RCC 7860 (cell line): ENCODE data around the gene EXOC3.
"Not testable (repeated sequence)": the region's sequence is repeated elsewhere in the genome, so short reads cannot be mapped to it uniquely, and the experiment has no call there.

Experiments
- DNase-seq: peaks from one replicate; pipeline ENCODE4 v3.0.0-alpha.2; 2015; ENCODE audit warnings: low spot score
- FAIRE-seq: peaks from 2 replicates; lab custom pipeline; 2012; peaks lifted over from hg19 to GRCh38; lab: Jason Lieb, UNC

The EXOC3 gene

DNA sequence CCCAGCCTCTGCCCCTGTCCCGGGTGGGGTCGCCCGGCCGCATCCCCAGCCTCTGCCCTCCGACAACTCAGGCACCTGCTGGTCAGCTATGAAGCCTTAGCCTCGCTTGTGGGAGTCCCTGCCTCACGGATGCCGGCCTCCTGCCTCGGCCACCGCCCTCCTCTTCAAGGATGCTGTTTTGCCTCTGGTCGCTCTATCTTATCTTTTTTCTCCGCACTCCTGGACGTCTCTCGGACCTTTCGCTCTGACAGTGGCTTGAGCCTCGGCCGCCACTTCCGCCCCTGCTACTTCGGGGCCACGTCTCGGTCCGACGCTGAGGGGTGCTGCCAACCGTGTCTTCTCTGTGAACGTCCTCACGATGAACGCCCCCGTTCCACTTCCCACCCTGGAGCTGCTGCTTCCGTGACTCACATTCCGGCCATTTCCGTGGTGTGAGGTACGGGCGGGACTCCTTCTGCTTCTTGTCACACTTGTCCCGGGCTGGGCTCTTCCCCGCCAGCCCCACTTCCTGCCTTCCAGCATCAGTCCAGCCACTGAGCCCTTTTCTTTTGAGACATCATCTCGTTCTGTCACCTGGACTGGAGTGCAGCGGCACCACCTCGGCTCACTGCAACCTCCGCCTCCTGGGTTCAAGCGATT is 55.0 kb downstream of the EXOC3 start:
- DNase-seq (no peak), FAIRE-seq (no peak)

DNA sequence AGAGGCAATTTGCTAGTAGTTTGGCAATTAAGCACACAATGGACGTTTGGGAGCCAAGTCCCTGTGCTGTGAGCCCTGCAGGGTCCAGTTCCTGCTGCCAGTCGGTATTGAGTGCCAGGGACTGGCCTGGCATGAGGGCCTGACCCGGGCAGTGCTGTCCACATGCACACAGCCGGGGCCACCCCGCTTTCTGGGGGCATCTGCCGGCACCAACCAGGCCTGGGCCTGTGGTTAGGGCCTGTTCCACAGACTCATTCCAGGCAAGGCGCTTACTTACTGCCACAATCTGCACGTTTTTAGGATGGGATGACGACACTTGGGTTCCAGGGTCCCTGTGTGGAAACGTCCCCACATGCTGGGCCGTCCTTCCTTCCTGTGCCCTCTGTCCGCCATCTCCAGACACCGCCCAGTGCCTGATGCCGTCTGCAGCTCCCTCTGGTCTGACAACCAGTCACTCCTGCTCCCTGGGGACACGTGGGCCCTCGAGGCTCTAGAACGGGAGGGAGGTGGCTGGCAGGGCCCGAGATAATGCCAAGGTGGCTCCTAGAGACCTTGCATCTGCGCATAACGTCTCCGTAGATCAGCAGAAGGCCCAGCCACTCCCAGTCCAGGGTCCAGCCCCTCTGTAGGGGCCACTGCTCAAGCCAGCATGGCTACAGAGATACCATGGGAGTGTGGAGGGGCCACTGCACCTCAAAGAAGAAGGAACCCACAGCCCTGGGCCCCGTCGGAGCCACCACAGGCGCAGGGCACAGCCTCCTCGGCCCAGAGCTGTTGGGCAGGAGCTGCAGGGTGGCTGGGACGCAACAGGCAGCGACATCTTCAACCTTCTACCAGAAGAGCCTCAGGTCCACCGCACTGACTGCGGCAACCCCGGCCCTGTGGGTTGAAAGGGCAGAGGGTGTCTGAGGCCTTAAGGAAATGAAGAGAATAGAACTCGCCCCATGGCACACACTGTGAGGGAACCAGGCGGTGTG is 56.5 kb downstream of the EXOC3 start:
- no peak for FAIRE-seq
- no peak for DNase-seq

DNA sequence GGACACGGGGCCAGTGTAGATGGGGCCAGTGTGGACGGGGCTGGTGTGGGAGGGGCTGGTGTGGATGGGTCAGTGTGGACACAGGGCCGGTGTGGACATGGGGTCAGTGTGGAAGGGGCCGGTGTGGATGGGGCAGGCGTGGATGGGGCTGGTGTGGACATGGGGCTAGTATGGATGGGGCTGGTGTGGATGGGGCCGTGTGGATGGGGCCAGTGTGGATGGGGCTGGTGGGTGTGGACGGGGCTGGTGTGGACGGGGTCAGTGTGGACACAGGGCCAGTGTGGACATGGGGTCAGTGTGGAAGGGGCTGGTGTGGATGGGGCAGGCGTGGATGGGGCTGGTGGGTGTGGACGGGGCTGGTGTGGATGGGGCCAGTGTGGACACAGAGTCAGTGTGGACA is 57.5 kb downstream of the EXOC3 start:
- FAIRE-seq (no peak), DNase-seq (no peak)

DNA sequence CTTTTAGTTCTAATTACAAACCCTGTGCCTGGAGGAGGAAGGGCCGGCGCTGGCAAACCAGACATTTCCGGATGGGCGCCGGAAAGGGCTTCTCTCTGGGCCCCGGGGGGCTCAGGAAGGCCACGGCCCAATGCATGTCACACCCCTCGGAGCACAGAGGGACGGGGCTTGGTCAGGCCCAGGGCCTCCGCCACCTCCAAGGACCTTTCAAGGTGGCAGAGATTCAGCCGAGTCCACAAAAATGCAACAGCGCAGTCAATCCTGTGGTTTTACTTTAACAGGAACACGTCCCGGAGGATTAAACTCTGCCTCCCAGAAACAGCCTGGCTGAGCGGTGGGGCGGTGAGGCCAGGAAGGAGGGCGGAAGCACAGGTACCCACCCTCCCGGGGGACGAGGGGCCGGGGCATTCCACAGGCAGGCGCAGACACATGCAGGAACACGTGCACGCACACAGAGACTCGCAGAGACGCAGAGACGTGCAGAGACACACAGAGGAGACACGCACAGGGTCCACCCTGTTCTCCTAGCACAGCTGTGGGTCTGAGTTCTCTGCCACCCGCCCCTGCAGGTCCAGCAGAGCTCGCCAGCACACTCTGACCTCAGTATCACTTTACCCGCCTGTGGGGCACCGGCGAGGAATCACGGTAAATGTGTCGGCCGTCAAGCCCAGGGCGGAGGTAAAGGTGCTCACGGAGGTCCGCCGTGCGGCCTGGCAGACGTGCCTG is 58.3 kb downstream of the EXOC3 start:
- no peak for FAIRE-seq
- DNase-seq, result no peak

DNA sequence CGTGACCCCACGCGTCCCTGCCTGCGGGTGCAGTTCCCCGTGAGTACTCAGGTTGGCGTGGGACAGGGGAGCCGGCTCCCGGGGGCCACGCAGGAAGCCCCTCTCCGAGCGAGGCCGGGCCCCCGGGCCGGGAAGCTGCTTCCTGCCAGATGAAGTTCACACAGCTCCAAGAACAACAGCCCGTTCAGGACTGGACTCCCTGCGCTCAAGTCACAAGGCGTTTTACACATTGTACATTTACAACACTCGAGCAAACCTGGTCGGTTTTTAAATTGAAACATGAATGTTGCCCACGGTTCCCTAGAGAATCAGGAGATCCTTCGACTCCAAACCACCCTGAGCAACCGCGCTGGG is 58.8 kb downstream of the EXOC3 start:
- FAIRE-seq (no peak), DNase-seq (no peak)

DNA sequence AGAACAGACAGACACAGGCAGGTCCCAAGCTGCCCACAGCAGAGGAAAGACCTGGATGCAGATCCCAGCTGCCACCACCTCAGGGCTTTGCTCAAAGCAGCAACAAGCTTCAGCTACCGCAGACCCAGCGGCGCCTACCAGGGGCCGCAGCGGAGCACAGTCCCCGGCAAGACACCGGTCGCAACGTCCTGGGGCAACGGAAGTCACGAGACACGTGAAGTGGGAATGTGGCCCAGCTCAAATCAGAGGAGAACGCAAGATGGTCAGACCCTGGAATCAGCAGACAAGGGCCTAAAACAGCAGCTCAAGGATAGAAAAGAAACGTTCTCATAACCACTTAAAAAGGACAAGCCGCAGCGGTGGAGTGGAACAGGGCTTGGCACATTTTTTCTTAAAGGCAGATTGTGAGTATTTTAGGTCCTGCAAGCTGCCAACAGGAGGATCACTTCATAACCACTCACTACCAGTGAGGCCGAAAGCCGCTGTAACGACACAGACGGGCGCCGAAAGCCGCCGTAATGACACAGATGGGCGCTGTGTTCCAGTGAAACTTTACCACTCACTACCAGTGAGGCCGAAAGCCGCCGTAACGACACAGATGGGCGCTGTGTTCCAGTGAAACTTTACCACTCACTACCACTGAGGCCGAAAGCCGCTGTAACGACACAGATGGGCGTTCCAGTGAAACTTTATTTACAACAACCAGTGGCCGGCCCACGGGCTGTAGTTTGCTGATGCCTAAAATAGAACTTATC is 59.5 kb downstream of the EXOC3 start:
- DNase-seq (no peak), FAIRE-seq (no peak)

DNA sequence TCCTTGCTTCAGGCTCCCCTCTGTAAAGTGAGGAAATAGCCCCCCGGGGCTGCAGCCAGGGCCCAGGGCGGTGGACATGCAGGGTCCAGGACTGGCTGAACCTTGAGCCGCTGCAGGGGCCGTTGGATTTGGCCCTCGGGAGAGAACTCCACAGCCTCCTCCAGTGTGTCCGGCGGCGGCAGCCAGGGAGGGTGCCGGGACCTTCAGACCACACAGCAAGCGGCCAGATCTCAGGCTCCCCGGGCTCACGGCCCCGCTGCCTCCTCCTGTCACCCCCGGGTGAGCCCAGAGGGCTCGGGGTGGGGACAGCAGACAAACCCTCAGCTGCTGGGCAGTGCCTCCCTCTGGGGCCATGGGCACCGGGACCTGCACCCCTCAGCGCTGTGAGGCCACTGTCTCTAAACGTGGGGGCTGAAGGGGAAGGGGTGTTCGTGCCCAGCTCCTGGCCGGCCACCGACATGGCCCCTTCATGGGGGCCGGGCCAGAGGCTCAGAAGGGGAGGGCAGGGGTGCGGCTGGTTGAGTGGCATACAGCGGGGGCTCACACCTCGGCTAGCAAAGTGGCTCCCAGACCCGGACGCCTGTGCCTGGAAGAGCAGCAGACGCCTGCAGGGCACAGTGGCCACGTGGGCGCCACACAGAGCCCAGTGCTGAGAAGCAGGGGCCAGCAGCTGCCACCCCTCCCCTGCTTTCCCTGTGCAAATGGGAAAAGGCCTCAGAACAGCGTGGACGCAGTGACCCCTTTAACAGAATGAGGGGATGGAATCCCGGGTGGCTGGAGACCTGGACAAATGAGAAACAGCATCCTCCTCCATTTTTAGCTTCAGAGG is 61.6 kb downstream of the EXOC3 start:
- DNase-seq (no peak), FAIRE-seq (no peak)

DNA sequence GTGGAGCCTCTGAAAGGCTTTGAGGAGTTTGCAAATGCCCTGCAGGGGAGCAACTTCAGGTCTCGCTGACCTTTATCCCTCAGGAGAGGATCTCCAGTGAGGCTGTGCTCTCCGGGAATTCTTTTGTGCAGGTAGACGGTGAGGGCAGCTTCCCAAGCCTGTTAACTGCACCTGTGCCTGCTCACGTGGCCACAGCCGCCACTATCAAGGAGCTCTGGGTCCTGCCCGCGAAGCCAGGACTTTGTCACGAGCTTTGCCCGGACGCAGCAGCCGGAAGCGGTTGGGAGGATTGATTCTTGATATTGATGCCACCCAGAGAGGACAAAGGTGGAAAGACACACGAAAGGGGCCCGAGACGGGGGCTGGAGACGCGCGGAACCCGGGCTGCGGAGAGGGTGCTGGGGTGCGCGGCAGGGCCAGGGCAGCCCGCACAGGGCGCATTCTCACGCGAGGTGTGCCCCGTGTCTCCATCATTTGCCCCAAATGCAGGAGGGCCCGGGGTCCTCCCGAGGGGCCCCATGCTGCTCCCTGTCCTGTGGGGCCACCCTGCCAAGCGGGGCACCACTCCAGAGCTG is 63.1 kb downstream of the EXOC3 start:
- DNase-seq (no peak), FAIRE-seq (no peak)

DNA sequence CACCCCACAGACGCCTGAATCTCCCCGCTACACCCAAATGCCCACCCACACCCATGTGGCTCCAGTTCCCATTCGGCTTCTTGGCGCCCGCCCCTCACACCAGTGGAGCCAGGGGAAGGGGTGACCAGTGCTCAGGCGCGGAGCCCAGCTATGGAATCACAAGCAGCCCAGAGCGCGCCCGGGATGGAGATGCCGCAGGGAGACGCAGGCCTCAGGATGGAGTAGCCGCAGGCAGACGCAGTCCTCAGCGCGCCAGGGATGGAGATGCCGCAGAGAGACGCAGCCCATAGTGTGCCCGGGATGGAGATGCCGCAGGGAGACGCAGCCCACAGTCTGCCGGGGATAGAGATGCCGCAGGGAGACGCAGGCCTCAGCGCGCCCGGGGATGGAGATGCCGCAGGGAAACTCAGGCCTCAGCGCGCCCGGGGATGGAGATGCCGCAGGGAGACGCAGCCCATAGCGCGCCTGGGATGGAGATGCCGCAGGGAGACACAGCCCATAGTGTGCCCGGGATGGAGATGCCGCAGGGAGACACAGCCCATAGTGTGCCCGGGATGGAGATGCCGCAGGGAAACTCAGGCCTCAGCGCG is 65.1 kb downstream of the EXOC3 start:
- FAIRE-seq, DNase-seq: not testable (repeated sequence)

DNA sequence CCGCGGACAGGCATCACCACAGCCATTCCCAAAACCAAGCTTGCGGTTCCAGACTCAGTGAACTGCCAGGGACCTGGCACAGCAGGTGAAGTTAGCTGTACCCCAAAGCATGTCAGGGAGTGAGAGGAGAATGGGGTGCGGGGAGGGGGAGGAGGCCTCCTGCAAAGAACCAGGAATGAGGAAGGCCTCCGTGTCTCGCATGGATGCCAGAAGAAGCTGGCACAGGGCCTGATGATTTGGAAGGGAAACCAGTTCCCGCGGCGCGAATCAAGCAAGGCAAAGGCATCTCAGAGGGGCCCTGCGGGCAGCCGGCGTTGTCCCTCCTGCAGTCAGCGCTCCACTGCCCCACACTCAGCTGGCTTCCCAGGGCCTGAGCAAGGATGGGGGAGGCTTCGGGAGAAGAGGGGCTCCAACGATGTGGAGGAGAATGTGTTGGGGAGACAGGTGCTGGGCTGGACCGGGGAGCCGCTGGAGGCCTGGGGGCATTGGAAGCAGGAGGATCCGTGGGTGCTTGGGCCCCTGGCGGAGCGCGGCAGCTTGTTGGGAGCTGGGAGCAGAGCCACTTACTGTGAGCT is 66.7 kb downstream of the EXOC3 start:
- FAIRE-seq, result no peak
- DNase-seq, result no peak

DNA sequence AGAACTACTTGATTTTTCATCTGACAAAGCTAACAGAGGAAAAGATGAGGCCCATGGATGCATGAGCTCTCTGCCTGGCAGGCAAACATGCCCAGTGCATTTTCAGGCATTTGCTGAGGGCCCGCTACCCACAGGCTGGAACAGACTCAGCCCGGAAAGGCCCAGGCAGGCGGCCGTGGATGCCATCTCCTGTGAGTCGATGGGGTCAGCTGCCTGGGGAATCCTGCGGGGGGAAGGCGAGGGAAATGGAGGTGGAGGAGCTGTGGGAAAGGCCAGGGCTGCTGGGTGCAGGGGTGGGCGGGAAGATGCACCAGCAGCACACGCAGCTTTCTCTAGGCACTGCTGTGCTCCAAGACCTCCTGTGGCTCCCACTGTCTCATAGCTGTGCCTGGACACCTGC is 67.5 kb downstream of the EXOC3 start:
- FAIRE-seq, result no peak
- DNase-seq, result no peak

DNA sequence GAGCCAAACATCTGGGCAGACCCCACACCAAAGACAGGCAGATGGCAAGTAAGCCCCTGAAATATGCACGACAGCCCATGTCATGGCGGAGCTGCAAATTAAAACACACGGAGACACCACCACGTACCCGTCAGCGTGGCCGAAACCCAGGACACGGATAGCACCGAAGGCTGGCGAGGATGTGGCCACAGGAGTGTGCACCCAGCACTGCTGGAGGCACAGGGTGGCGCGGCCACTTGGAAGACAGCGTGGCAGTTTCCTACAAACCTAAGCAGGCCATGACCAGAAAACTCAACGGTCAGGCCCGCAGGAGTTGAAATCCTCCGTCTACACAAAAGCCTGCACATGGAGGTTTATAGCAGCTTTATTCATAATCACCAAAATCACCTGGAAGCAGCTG is 68.5 kb downstream of the EXOC3 start:
- DNase-seq (no peak), FAIRE-seq (no peak)

DNA sequence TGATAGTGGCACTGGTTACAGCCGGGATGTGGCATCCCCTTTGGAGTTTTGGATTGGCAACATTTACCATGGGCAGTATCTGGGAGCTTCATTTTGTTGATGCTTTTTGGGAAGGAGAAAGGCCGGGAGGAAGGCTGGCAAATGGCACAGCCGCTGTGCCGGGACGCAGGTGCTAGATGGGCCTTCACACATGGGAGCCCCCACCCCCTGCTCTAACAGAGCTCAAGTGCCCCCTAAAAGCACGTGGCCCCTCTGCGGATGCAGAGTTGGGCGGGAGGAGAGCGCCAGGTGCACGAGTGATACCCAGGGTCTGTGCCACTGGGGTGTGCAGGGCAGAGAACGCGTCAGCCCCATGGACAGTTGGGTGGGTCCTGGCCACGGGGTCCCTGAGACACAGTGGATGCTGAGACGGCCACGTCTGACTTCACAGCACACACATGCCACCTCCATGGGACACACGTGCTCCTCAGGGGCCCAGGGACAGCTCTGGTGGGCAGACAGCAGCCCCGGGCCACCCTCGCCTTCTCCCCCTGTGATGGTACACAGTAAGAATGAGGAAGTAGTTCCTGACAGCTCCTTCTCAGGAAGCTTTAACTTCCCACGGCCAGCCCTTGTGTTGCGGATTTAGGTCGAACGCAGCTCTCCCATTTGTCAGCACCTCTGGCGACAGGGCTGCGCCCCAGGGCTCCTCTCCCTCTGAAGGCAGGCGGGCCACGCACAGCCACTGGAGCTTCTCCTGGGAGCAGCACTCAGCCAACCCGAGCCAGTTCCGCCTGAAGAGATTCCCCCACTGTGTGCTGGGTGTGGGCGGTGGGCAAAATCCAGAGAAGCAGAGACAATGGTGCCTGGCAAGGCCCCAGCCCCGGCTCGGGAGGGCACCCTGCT is 70.5 kb downstream of the EXOC3 start:
- no peak for DNase-seq

DNA sequence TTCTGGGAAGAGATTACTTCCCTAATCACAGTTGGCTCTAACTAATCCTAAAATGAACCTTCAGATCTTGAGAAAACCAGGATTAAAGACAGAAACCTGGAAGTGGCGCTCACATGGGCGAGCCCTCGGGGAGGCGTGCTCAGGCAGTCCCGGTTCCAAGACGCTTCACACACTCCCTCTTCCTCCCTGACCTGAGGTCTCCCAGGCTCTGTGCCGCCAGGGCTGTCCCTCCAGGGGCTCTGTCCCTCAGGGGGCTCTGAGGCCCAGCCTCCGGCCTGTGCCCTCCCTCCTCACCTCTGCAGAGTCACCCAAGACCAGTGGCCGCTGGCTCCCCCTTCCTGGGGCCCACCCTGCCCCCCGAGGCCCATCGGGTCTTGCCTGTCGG is 71.1 kb downstream of the EXOC3 start:
- DNase-seq (no peak), FAIRE-seq (no peak)

More for the DNA sequence above, 70.5 kb downstream of the EXOC3 start:
- FAIRE-seq, result no peak

DNA sequence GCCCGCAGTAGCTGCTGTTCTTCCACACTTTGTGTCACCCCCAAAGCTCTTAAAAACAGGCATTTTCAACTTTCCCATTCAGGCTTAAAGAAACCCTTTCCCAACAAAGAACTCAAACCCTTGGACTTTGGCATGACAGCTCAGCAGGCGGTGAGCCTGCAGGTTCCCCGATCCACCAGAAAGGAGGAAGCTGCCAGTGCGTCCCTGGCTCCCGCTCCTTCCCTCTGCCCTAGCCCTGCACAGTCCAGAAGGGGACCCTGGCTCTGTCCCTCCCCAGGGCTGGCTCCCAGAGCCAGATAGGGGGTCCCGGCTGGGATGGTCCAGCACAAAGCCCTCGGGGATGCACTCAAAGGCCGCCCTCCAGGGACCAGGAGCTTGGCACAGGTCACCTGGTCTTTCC is 71.7 kb downstream of the EXOC3 start:
- FAIRE-seq, result no peak
- DNase-seq, result no peak

DNA sequence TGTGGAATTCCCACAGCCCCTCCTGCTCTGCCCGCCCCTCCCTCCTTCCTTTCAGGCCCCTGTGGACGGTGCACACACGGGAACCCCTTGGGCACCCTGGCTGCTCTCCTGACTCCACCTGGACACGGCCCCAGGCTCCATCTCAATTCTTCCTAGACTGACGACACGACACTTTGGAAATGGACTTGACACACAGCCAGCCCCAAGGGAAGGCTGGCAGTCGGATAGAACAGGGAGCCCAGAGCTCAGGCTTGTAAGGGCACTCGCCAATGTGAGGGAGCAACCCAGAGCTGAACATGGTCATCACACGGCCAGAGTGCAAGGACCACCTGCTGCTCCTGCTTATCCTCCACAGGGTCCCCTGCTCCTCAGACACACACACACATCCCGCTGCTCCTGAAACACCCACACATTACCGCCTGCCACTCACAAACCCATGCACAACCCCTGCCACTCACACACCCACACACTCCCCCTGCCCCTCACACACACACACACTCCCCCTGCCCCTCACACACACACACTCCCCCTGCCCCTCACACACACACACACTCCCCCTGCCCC is 72.4 kb downstream of the EXOC3 start:
- FAIRE-seq (no peak), DNase-seq (no peak)

DNA sequence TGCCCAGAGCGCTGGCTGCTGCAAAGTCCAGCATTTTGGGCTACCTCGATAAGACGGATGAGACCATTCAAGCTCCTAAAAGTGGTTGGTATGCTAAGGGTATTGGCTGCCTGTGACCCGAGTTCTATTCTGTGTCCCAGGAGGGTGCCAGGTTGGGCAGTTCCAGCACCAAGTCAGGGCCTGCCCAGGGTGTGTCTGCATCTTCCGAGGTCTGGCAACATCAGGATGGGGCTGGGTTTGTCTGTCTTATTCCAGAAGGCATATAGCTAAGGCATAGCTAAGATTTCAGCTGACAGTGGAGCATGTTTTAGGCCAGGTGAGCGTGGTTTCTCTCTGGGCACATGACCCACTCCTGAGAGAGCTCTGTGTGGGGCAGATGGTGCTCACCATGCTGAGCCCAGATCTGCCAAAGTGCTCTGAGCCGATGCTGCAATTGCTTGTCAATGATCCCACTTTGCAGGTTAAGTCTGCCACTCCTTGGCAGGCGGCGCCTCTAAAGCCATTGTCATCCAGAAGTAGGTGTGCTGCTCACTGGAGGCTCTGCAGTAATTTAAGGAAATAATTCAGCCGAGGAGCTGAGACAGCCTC is 73.5 kb downstream of the EXOC3 start:
- FAIRE-seq (no peak), DNase-seq (no peak)
